GM23338 (cell line): ENCODE measurements around the gene TRIO. TPM values are rescaled to one million over a fixed set of nuclear protein-coding genes. Genes with fewer than 3 reads are reported as not detected.

ENCODE experiments used
- ATAC-seq: fragments of 200-7000 bp; cut with Tn5 transposase; 3 replicates; pipeline ENCODE4 v1.9.1; 2020
- DNase-seq: peaks from one replicate; pipeline ENCODE4 v3.0.0-alpha.2; 2015; ENCODE audit warnings: low spot score
- H2AFZ ChIP-seq: fragments of 200-600 bp; sonication (generic); 2 replicates; pipeline ENCODE4 v1.8.0; 2016; ENCODE audit warnings: antibody characterized with exemption, mild to moderate bottlenecking, moderate library complexity
- H3F3A ChIP-seq: fragments of 200-600 bp; sonication (generic); replicated peaks from 2 replicates; pipeline ENCODE4 v1.8.0; 2017; ENCODE audit warnings: antibody characterized with exemption, mixed run types, low read depth
- H3K27ac ChIP-seq: fragments of 200-600 bp; sonication (generic); 2 replicates; pipeline ENCODE4 v1.6.1; 2016; ENCODE audit warnings: low read depth
- H3K27me3 ChIP-seq: fragments of 200-600 bp; sonication (generic); 2 replicates; pipeline ENCODE4 v1.8.0; 2016; ENCODE audit warnings: mild to moderate bottlenecking, mixed run types, moderate library complexity; ENCODE audit not compliant: insufficient read depth
- H3K36me3 ChIP-seq: fragments of 200-600 bp; sonication (generic); 2 replicates; pipeline ENCODE4 v1.8.0; 2016; ENCODE audit warnings: mild to moderate bottlenecking; ENCODE audit not compliant: insufficient read depth
- H3K4me1 ChIP-seq: fragments of 200-600 bp; sonication (generic); 2 replicates; pipeline ENCODE4 v1.8.0; 2016; ENCODE audit warnings: mild to moderate bottlenecking, moderate library complexity; ENCODE audit not compliant: insufficient read depth
- H3K4me2 ChIP-seq: fragments of 200-600 bp; sonication (generic); 2 replicates; pipeline ENCODE4 v1.7.1; 2017; ENCODE audit warnings: mixed run types
- H3K4me3 ChIP-seq: fragments of 200-600 bp; sonication (generic); 2 replicates; pipeline ENCODE4 v1.6.1; 2016; ENCODE audit warnings: mixed run types
- H3K79me2 ChIP-seq: fragments of 200-600 bp; sonication (generic); replicated peaks from 2 replicates; pipeline ENCODE4 v1.8.0; 2017; ENCODE audit warnings: mild to moderate bottlenecking; ENCODE audit not compliant: insufficient read depth
- H3K9me2 ChIP-seq: fragments of 200-600 bp; sonication (generic); 2 replicates; pipeline ENCODE4 v1.8.0; 2017; ENCODE audit not compliant: insufficient read depth
- H4K20me1 ChIP-seq: fragments of 200-600 bp; sonication (generic); replicated peaks from 2 replicates; pipeline ENCODE4 v1.8.0; 2017; ENCODE audit warnings: mild to moderate bottlenecking; ENCODE audit not compliant: insufficient read depth
- H3K27ac Mint-ChIP-seq: 2 replicates; pipeline ENCODE4 v1.8.0; 2020; ENCODE audit warnings: inconsistent platforms, mild to moderate bottlenecking, moderate library complexity, mixed read lengths
- H3K27me3 Mint-ChIP-seq: 3 replicates; pipeline ENCODE4 v1.8.0; 2022; ENCODE audit warnings: low read depth, mild to moderate bottlenecking, moderate library complexity, mixed read lengths, inconsistent platforms; ENCODE audit not compliant: insufficient read depth, poor library complexity
- H3K36me3 Mint-ChIP-seq: 3 replicates; pipeline ENCODE4 v1.8.0; 2021; ENCODE audit warnings: low read depth, mild to moderate bottlenecking, inconsistent platforms, moderate library complexity, mixed read lengths
- H3K4me1 Mint-ChIP-seq: 3 replicates; pipeline ENCODE4 v1.8.0; 2020; ENCODE audit warnings: mild to moderate bottlenecking, inconsistent platforms, mixed read lengths
- H3K4me3 Mint-ChIP-seq: 3 replicates; pipeline ENCODE4 v1.8.0; 2021; ENCODE audit warnings: moderate library complexity, mild to moderate bottlenecking, inconsistent platforms, mixed read lengths
- H3K9me3 Mint-ChIP-seq: 3 replicates; pipeline ENCODE4 v1.8.0; 2020; ENCODE audit warnings: moderate library complexity, mild to moderate bottlenecking, inconsistent platforms, mixed read lengths
- CREB1 ChIP-seq: fragments of 250-450 bp; sonication (Bioruptor Pico); IDR thresholded peaks from 2 replicates; pipeline ENCODE4 v1.5.0; 2020; ENCODE audit warnings: low read depth, mild to moderate bottlenecking, moderate library complexity
- CTCF ChIP-seq, 2 experiments: fragments of 200-600 bp in 1 of 2; sonication (generic) in 1 of 2; conservative IDR thresholded peaks; 2 replicates each; pipeline versions ENCODE4 v1.5.1 to v1.6.1; 2016 to 2017; ENCODE audit warnings: antibody characterized with exemption in 2 of 2, low read depth in 2 of 2, mild to moderate bottlenecking in 2 of 2, moderate library complexity in 1 of 2
- EZH2 ChIP-seq: fragments of 200-600 bp; sonication (generic); IDR thresholded peaks from one replicate; pipeline ENCODE4 v1.8.0; 2017; ENCODE audit warnings: antibody characterized with exemption, mild to moderate bottlenecking, low read depth; ENCODE audit not compliant: unreplicated experiment
- EZH2phosphoT487 ChIP-seq: fragments of 200-600 bp; sonication (generic); IDR thresholded peaks from one replicate; pipeline ENCODE4 v1.8.1; 2018; ENCODE audit warnings: antibody characterized with exemption; ENCODE audit not compliant: unreplicated experiment
- JUNB ChIP-seq: IDR thresholded peaks from one replicate; pipeline ENCODE4 v1.6.1; 2016; ENCODE audit warnings: antibody characterized with exemption; ENCODE audit not compliant: unreplicated experiment
- NANOG ChIP-seq: IDR thresholded peaks from 2 replicates; pipeline ENCODE4 v1.6.1; 2016; ENCODE audit warnings: antibody characterized with exemption, borderline replicate concordance
- POLR2AphosphoS5 ChIP-seq: IDR thresholded peaks from 2 replicates; pipeline ENCODE4 v1.6.1; 2016; ENCODE audit warnings: antibody characterized with exemption, low read depth
- STAT1 ChIP-seq: IDR thresholded peaks from one replicate; pipeline ENCODE4 v1.6.1; 2016; ENCODE audit warnings: antibody characterized with exemption; ENCODE audit not compliant: unreplicated experiment
- ZNF114 ChIP-seq: fragments of 250-450 bp; sonication (Bioruptor Pico); IDR thresholded peaks from 2 replicates; pipeline ENCODE4 v1.5.0; 2020; ENCODE audit warnings: mild to moderate bottlenecking, moderate library complexity
- ZNF331 ChIP-seq: fragments of 250-450 bp; sonication (Bioruptor Pico); IDR thresholded peaks from 2 replicates; pipeline ENCODE4 v1.5.0; 2020; ENCODE audit warnings: low read depth, mild to moderate bottlenecking, moderate library complexity
- ZNF462 ChIP-seq: fragments of 250-450 bp; sonication (Bioruptor Pico); IDR thresholded peaks from 2 replicates; pipeline ENCODE4 v1.5.0; 2020; ENCODE audit warnings: mild to moderate bottlenecking, moderate library complexity
- polyA plus RNA-seq: library from polyadenylated mRNA; unstranded; fragments of >200 nt; fragmentation: Nextera tagmentation; extraction: Ambion mirVana; gene quantifications from 2 replicates; pipeline ENCODE4 v1.2.1, GENCODE V29; 2016
- total RNA-seq: library from RNA; depleted of rRNA; stranded (reverse); fragments of >200 nt; shearing (Covaris generic); gene quantifications from 2 replicates; pipeline ENCODE4 v1.2.3, GENCODE V29; 2014
- TF ChIP-seq, protein P1 (sequence below): IDR thresholded peaks from one replicate; pipeline ENCODE4 v1.6.1; 2018; ENCODE audit warnings: antibody characterized with exemption; ENCODE audit not compliant: unreplicated experiment
- TF ChIP-seq, protein P2 (sequence below): IDR thresholded peaks from 2 replicates; pipeline ENCODE4 v1.6.1; 2016; ENCODE audit warnings: antibody characterized with exemption

The TRIO gene
- total and polyA plus RNA-seq, 2 experiments from 2014 or later = 13.8 to 113 TPM

DNA sequence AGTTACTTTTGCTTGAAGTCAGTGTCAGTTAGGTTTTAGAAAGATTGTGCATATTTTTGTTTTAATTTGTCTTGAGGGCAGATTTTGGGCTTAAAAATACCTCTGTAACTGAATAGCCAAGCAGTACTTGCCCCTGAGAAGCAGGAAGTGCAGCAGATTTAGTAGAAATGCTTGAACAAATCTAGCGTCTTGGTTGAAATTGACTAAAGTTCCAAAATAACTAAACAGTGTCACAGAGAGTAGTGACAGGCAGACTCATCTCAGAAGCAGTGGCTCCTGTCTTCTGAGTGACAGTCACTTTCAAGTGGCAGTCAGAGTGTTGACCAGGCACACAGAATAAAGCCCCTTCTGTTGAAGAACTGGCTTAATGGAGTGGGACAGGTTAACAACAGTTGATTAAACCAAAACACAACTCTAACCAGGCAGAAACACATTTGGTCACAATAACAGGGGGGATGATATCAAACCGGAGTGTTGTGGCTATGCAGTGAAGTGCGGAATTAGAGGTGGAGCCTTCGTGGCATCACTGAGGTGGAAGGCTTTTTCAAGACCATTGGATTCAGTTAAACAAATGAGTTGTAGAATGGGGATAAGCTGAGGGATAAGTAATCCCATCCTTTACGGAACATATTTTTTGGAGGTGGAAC lies 29.1 kb downstream of the TRIO start:
- Histone ChIP-seq H3K27ac (peak overlapping the region; percentile 5; the same call in 1 of the 2 replicates), H3K4me2 (peak overlapping the region; percentile 27; the same call in 1 of the 2 replicates), H3K4me3 (no peak overlapping the region), H3K27me3 (no peaks in the 10 kb centered on the region), H2AFZ (no peak overlapping the region), H3K79me2 (peaks cover 100% of the 10 kb centered on the region), H4K20me1 (peaks cover 21% of the 10 kb centered on the region), H3K36me3 (no peaks in the 10 kb centered on the region), H3F3A (no peaks in the 10 kb centered on the region), H3K9me2 (no peaks in the 10 kb centered on the region), H3K4me1 (peaks cover 76% of the 10 kb centered on the region)
- TF ChIP-seq ZNF331 (CRISPR knock-in tag) (no peak), JUNB (no peak), STAT1 (no peak), CREB1 (CRISPR knock-in tag) (no peak), EZH2phosphoT487 (no peak), NANOG (no peak), CTCF (conservative IDR thresholded peaks at IDR 0.05; ENCODE audit: low read depth in 2 of 2) (no peak), ZNF114 (CRISPR knock-in tag) (no peak), EZH2 (no peak), ZNF462 (CRISPR knock-in tag) (no peak), POLR2AphosphoS5 (no peak)
- TF ChIP-seq, protein P1, sequence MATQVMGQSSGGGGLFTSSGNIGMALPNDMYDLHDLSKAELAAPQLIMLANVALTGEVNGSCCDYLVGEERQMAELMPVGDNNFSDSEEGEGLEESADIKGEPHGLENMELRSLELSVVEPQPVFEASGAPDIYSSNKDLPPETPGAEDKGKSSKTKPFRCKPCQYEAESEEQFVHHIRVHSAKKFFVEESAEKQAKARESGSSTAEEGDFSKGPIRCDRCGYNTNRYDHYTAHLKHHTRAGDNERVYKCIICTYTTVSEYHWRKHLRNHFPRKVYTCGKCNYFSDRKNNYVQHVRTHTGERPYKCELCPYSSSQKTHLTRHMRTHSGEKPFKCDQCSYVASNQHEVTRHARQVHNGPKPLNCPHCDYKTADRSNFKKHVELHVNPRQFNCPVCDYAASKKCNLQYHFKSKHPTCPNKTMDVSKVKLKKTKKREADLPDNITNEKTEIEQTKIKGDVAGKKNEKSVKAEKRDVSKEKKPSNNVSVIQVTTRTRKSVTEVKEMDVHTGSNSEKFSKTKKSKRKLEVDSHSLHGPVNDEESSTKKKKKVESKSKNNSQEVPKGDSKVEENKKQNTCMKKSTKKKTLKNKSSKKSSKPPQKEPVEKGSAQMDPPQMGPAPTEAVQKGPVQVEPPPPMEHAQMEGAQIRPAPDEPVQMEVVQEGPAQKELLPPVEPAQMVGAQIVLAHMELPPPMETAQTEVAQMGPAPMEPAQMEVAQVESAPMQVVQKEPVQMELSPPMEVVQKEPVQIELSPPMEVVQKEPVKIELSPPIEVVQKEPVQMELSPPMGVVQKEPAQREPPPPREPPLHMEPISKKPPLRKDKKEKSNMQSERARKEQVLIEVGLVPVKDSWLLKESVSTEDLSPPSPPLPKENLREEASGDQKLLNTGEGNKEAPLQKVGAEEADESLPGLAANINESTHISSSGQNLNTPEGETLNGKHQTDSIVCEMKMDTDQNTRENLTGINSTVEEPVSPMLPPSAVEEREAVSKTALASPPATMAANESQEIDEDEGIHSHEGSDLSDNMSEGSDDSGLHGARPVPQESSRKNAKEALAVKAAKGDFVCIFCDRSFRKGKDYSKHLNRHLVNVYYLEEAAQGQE = no peak
- TF ChIP-seq, protein P2, sequence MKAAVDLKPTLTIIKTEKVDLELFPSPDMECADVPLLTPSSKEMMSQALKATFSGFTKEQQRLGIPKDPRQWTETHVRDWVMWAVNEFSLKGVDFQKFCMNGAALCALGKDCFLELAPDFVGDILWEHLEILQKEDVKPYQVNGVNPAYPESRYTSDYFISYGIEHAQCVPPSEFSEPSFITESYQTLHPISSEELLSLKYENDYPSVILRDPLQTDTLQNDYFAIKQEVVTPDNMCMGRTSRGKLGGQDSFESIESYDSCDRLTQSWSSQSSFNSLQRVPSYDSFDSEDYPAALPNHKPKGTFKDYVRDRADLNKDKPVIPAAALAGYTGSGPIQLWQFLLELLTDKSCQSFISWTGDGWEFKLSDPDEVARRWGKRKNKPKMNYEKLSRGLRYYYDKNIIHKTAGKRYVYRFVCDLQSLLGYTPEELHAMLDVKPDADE = no peak
- Mint-ChIP-seq H3K27me3 (peaks cover 9% of the 10 kb centered on the region), H3K27ac (peak overlapping the region; percentile 86), H3K4me1 (peaks cover 76% of the 10 kb centered on the region), H3K4me3 (no peak overlapping the region; the same call in 2 of the 3 replicates), H3K9me3 (no peaks in the 10 kb centered on the region), H3K36me3 (no peaks in the 10 kb centered on the region)
- ATAC-seq = no peak
- DNase-seq = no peak
